ENCODE results near the gene GAPDH. TPM values are rescaled to one million over a fixed set of nuclear protein-coding genes. Genes with fewer than 3 reads are reported as not detected.
"Not testable (repeated sequence)": the region's sequence is repeated elsewhere in the genome, so short reads cannot be mapped to it uniquely, and the experiment has no call there.

GAPDH gene
- total and polyA plus RNA-seq, 10 donors: 998 to 1,680 (median 1,390) TPM

DNA sequence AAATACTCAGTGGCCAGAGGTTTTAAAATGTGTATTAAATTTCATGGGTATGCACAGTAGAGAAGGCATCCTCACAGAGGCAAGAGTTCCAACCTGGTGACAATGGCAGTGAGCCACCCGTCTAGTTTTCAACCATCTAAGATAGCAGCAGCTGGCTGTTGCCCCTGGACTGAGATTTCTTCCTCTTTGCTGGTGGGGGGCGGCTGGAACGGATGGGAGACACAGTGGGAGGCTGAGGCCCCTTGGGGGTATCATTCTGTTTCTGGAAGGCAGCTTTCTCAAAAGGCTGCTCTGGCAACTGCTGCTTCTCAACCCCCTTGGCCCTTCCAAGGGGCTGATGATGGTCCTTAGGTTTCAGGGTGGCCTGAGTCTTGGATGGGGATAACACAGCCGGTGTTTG is 22.5 kb downstream of the GAPDH start:
- TF ChIP-seq POLR2AphosphoS5 (IDR thresholded peaks at IDR 0.05) (no peak), POLR2A (IDR thresholded peaks at IDR 0.05) (no peak)
- TF ChIP-seq, protein P1, sequence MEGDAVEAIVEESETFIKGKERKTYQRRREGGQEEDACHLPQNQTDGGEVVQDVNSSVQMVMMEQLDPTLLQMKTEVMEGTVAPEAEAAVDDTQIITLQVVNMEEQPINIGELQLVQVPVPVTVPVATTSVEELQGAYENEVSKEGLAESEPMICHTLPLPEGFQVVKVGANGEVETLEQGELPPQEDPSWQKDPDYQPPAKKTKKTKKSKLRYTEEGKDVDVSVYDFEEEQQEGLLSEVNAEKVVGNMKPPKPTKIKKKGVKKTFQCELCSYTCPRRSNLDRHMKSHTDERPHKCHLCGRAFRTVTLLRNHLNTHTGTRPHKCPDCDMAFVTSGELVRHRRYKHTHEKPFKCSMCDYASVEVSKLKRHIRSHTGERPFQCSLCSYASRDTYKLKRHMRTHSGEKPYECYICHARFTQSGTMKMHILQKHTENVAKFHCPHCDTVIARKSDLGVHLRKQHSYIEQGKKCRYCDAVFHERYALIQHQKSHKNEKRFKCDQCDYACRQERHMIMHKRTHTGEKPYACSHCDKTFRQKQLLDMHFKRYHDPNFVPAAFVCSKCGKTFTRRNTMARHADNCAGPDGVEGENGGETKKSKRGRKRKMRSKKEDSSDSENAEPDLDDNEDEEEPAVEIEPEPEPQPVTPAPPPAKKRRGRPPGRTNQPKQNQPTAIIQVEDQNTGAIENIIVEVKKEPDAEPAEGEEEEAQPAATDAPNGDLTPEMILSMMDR (IDR thresholded peaks at IDR 0.05 in 8 of 11, conservative IDR thresholded peaks at IDR 0.05 in 3 of 11): no peak
- intact Hi-C loops (cut with DNase I; ENCODE audit: low total_unique reads): no loop called here
- Histone ChIP-seq H3K36me3 (peaks cover 0 to 66% (median 37%) of the 10 kb centered on the region in 6 donors), H3K9me3 (no peaks in the 10 kb centered on the region), H3K27ac (peak overlapping the region in 4 of 8 donors; percentile 81 to 92 (median 84)), H3K4me3 (no peak overlapping the region), H3K4me1 (peaks cover 34 to 71% (median 53%) of the 10 kb centered on the region in 6 donors), H3K27me3 (replicated peaks in 1 of 7) (no peaks in the 10 kb centered on the region)
- no peak for DNase-seq
- WGBS, 5 donors: 85 to 93% (median 89%) methylated on average over 3 to 4 of the region's 4 CpGs

DNA sequence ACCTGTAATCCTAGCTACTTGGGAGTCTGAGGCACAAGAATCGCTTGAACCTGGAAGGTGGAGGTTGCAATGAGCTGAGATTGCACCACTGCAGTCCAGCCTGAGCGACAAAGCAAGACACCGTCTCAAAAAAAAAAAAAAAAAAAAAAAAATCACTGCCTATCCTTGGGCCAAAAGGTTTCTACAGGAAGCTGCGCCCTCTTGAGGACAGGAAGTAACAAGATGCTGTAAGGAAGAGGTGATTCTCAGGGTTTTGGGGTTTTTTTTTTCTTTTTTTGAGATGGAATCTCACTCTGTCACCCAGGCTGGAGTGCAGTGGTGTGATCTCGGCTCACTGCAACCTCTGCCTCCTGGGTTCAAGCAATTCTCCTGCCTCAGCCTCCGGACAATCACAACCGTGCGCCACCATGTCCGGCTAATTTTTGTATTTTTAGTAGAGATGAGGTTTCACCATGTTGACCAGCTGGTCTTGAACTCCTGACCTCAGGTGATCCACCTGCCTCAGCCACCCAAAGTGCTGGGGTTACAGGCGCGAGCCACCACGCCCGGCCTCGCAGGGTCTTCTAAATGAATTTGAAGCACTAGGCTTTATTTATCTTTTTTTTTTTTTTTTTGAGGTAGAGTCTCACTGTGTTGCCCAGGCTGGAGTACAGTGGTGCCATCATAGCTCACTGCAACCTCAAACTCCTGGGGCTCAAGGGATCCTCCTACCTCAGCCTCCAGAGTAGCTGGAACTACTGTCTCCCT is 23.9 kb downstream of the GAPDH start:
- DNase-seq; H3K4me3 ChIP-seq; H3K9me3 ChIP-seq; H3K27me3 ChIP-seq (replicated peaks in 1 of 7); intact Hi-C loops (cut with DNase I; ENCODE audit: low total_unique reads): not testable (repeated sequence)
- H3K4me1 ChIP-seq: peaks cover 21 to 61% (median 40%) of the 10 kb centered on the region in 6 donors
- 62 to 76% (median 70%) methylated on average over 14 of the region's 14 CpGs for WGBS, 5 donors
- TF ChIP-seq, protein P1 (IDR thresholded peaks at IDR 0.05 in 8 of 11, conservative IDR thresholded peaks at IDR 0.05 in 3 of 11): peak in 10 of 11 experiments; percentile 6 to 61 (median 36)
- H3K36me3 ChIP-seq: peaks cover 0 to 66% (median 50%) of the 10 kb centered on the region in 6 donors
- H3K27ac ChIP-seq: peak overlapping the region in 3 of 8 donors; percentile 53 to 92 (median 59)

DNA sequence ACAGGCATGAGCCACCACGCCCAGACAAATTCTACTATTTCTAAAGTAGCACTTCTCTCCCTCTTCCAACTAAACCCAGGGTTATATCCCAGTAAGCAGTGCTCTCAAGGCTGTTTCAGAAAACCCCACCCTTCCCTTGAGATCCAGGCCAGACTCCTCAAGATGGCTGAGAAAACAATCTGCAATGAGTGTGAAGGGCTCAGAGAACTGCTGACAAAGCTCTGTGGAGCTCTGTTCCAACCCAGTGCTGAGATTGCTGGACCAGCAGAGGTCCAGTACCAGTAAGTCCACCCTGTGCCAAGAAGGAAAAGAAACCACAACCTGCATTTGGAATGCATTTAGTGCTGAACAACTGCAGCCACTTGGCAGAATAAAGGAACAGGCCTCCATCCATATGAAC is 25.2 kb downstream of the GAPDH start:
- 89 to 100% (median 92%) methylated on average over 1 of the region's 1 CpG for WGBS, 5 donors
- no peak for DNase-seq
- no peak for TF ChIP-seq POLR2AphosphoS5 (IDR thresholded peaks at IDR 0.05)
- no peak for TF ChIP-seq POLR2A (IDR thresholded peaks at IDR 0.05)
- TF ChIP-seq, protein P1 (IDR thresholded peaks at IDR 0.05 in 8 of 11, conservative IDR thresholded peaks at IDR 0.05 in 3 of 11): no peak
- H3K4me3 ChIP-seq: no peak overlapping the region
- intact Hi-C loops (cut with DNase I; ENCODE audit: low total_unique reads): no loop called here
- H3K27me3 ChIP-seq (replicated peaks in 1 of 7): no peaks in the 10 kb centered on the region
- H3K9me3 ChIP-seq: no peaks in the 10 kb centered on the region
- peaks cover 7 to 59% (median 31%) of the 10 kb centered on the region in 6 donors for H3K4me1 ChIP-seq
- H3K27ac ChIP-seq: no peak overlapping the region
- H3K36me3 ChIP-seq: peaks cover 0 to 77% (median 58%) of the 10 kb centered on the region in 6 donors

DNA sequence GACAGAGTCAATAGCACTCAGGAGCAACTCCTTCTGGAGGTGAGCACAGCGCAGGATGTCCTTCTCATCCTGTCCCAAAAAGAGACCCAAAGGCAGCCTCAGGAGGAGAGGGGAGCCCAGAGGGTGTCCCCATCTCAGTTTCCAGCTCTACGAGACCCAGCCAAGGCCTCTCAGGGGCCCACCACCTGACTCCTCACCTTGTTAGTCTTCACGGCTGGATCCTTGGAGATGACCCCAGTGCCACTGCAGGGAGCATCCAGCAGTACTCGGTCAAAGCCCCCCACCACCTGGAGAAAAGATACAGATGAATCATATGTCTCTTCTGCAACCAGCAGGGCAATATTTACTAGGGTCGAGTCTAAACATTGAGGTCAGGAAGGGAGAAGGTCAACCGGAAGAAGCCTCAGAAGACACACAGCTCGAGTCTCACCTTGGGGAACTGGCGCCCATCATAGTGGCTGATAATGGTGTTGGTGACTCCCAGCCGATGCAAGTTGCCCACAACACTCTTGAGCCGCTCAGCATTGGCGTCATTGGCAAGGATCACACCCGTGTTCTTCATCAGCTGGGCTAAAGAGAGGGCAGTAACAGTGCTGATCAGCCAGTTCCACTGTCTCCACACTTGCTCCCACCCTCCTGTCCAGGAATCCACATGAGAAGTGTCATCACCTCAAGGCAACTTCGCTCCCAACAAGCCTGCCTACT is 26.3 kb downstream of the GAPDH start:
- Histone ChIP-seq H3K36me3 (peaks cover 0 to 89% (median 67%) of the 10 kb centered on the region in 6 donors), H3K4me3 (no peak overlapping the region), H3K27ac (no peak overlapping the region), H3K4me1 (peaks cover 6 to 57% (median 23%) of the 10 kb centered on the region in 6 donors), H3K9me3 (no peaks in the 10 kb centered on the region), H3K27me3 (replicated peaks in 1 of 7) (no peaks in the 10 kb centered on the region)
- DNase-seq: peak; percentile 54
- TF ChIP-seq, protein P1 (IDR thresholded peaks at IDR 0.05 in 8 of 11, conservative IDR thresholded peaks at IDR 0.05 in 3 of 11): no peak
- no peak for TF ChIP-seq POLR2A (IDR thresholded peaks at IDR 0.05)
- TF ChIP-seq POLR2AphosphoS5 (IDR thresholded peaks at IDR 0.05): no peak
- WGBS, 5 donors: 88 to 92% (median 91%) methylated on average over 13 of the region's 13 CpGs
- intact Hi-C loops (cut with DNase I; ENCODE audit: low total_unique reads): loop anchor here (10.0 kb wide), 1 partner anchor 294 kb away; the partner anchor contains the start of genes CDCA3 and USP5
